Fibroblast of lung (primary cell): ENCODE data around the gene NSUN3. TPM values are rescaled to one million over a fixed set of nuclear protein-coding genes. Genes with fewer than 3 reads are reported as not detected.

Source experiments
- DNase-seq, 2 donors: peaks; one replicate each; pipeline versions ENCODE4 v3.0.0 to v3.0.0-alpha.2; 2010; ENCODE audit warnings: low read depth in 2 of 2
- H2AFZ ChIP-seq: 2 replicates; pipeline ENCODE4 v1.5.1; 2012; ENCODE audit warnings: low read length, control low read depth, inconsistent platforms
- H3K27ac ChIP-seq: 2 replicates; pipeline ENCODE4 v1.5.1; 2011; ENCODE audit warnings: low read length, control low read depth; ENCODE audit not compliant: insufficient read depth
- H3K27me3 ChIP-seq: 2 replicates; pipeline ENCODE4 v1.5.1; 2011; ENCODE audit warnings: mild to moderate bottlenecking, low read length; ENCODE audit not compliant: control insufficient read depth, insufficient read depth
- H3K36me3 ChIP-seq: 2 replicates; pipeline ENCODE4 v1.5.1; 2011; ENCODE audit warnings: low read length; ENCODE audit not compliant: control insufficient read depth, insufficient read depth
- H3K4me1 ChIP-seq: 2 replicates; pipeline ENCODE4 v1.5.1; 2011; ENCODE audit warnings: low read length; ENCODE audit not compliant: control insufficient read depth, insufficient read depth; ENCODE audit errors: extremely low read depth
- H3K4me2 ChIP-seq: 2 replicates; pipeline ENCODE4 v1.5.1; 2011; ENCODE audit warnings: low read length, control low read depth; ENCODE audit not compliant: insufficient read depth; ENCODE audit errors: extremely low read depth
- H3K4me3 ChIP-seq, 4 experiments: fragments of 200-600 bp in 1 of 4; sonication (generic) in 1 of 4; replicated peaks in 1 of 4; 2 replicates each; pipeline ENCODE4 v1.5.1; 2011 to 2016; ENCODE audit warnings: low read length in 4 of 4, low read depth in 3 of 4, mild to moderate bottlenecking in 3 of 4, control low read depth in 2 of 4, inconsistent platforms in 1 of 4, mixed read lengths in 1 of 4; ENCODE audit not compliant: insufficient read depth in 1 of 4; ENCODE audit errors: control extremely low read depth in 1 of 4
- H3K79me2 ChIP-seq: 2 replicates; pipeline ENCODE4 v1.5.1; 2012; ENCODE audit warnings: mild to moderate bottlenecking, low read length, inconsistent platforms; ENCODE audit not compliant: control insufficient read depth, insufficient read depth
- H3K9ac ChIP-seq: 2 replicates; pipeline ENCODE4 v1.5.1; 2011; ENCODE audit warnings: mild to moderate bottlenecking, low read length, control low read depth; ENCODE audit not compliant: insufficient read depth
- H3K9me3 ChIP-seq: 2 replicates; pipeline ENCODE4 v1.5.1; 2012; ENCODE audit warnings: low read depth, low read length; ENCODE audit not compliant: control insufficient read depth, insufficient read depth
- H4K20me1 ChIP-seq: 2 replicates; pipeline ENCODE4 v1.5.1; 2011; ENCODE audit warnings: low read length; ENCODE audit not compliant: control insufficient read depth, insufficient read depth; ENCODE audit errors: extremely low read depth
- EZH2 ChIP-seq: IDR thresholded peaks from 2 replicates; pipeline ENCODE4 v1.5.1; 2012; ENCODE audit warnings: low read length, control low read depth, mild to moderate bottlenecking; ENCODE audit errors: missing control alignments
- polyA plus RNA-seq, 2 donors: library from polyadenylated mRNA; depleted of rRNA in 1 of 2; stranded (reverse) in 1 of 2; unstranded in 1 of 2; fragments of >200 nt; gene quantifications; 2 replicates each; pipeline ENCODE4 v1.2.1, GENCODE V29; 2011 to 2012; ENCODE audit warnings: missing spikeins in 1 of 2
- total RNA-seq: library from RNA; depleted of rRNA; stranded (reverse); fragments of >200 nt; gene quantifications from 2 replicates; pipeline ENCODE4 v1.2.1, GENCODE V29; 2014
- TF ChIP-seq, protein P1 (sequence below), 2 donors: IDR thresholded peaks in 1 of 2; conservative IDR thresholded peaks in 1 of 2; 1 replicate in 1 of 2; 2 replicates in 1 of 2; pipeline ENCODE4 v1.5.1; 2011 to 2012; ENCODE audit warnings: low read length in 2 of 2, control low read depth in 1 of 2, inconsistent platforms in 1 of 2, low read depth in 1 of 2, mild to moderate bottlenecking in 1 of 2

NSUN3 gene
- total and polyA plus RNA-seq, 2 donors (not counting 1 experiment from before 2014, with no cell fraction given): 6.2 to 23.1 TPM

GRCh38 chr3:94114666-94115065 lies 51.8 kb downstream of the NSUN3 start:
- no peaks in the 10 kb centered on the region for H3K36me3 ChIP-seq
- no peaks in the 10 kb centered on the region for H4K20me1 ChIP-seq

DNA sequence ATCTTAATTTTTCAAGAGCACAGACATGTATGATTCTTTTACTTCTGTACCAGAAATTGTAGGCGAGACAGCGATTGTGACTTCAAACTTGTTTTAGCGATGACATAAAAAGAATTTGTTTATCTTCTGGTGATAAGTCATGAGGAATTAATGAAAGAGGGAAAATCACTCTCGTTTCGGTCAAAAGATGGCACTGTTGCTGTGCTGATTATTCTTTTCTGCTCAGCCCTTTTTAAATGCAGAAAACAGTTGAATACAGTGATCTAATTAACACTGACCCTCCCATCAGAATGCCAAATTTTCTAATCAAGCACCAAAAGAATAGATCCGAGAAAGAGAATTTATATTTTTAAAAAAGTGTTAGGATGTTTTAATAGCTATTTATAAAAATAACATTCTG lies 52.6 kb downstream of the NSUN3 start:
- Histone ChIP-seq H3K4me3 (no peak overlapping the region), H3K79me2 (no peaks in the 10 kb centered on the region), H3K27me3 (no peaks in the 10 kb centered on the region), H3K4me1 (no peaks in the 10 kb centered on the region), H3K27ac (no peak overlapping the region), H3K9ac (no peak overlapping the region), H3K4me2 (no peak overlapping the region), H2AFZ (no peak overlapping the region), H3K36me3 (no peaks in the 10 kb centered on the region), H4K20me1 (no peaks in the 10 kb centered on the region), H3K9me3 (no peaks in the 10 kb centered on the region)
- TF ChIP-seq EZH2: no peak
- TF ChIP-seq, protein P1, sequence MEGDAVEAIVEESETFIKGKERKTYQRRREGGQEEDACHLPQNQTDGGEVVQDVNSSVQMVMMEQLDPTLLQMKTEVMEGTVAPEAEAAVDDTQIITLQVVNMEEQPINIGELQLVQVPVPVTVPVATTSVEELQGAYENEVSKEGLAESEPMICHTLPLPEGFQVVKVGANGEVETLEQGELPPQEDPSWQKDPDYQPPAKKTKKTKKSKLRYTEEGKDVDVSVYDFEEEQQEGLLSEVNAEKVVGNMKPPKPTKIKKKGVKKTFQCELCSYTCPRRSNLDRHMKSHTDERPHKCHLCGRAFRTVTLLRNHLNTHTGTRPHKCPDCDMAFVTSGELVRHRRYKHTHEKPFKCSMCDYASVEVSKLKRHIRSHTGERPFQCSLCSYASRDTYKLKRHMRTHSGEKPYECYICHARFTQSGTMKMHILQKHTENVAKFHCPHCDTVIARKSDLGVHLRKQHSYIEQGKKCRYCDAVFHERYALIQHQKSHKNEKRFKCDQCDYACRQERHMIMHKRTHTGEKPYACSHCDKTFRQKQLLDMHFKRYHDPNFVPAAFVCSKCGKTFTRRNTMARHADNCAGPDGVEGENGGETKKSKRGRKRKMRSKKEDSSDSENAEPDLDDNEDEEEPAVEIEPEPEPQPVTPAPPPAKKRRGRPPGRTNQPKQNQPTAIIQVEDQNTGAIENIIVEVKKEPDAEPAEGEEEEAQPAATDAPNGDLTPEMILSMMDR (conservative IDR thresholded peaks at IDR 0.05 in 1 of 2, IDR thresholded peaks at IDR 0.05 in 1 of 2; ENCODE audit: low read depth in 1 of 2, low read length in 2 of 2): peak; percentile 41 to 44
- peak; percentile 41 to 45 for DNase-seq

More at GRCh38 chr3:94114666-94115065, 51.8 kb downstream of the NSUN3 start:
- Histone ChIP-seq H3K9ac (no peak overlapping the region), H3K4me1 (no peaks in the 10 kb centered on the region), H3K79me2 (no peaks in the 10 kb centered on the region), H3K9me3 (no peaks in the 10 kb centered on the region), H3K27ac (no peak overlapping the region), H3K4me2 (no peak overlapping the region), H3K27me3 (no peaks in the 10 kb centered on the region), H2AFZ (no peak overlapping the region), H3K4me3 (no peak overlapping the region)
- no peak for DNase-seq
- TF ChIP-seq, protein P1 (conservative IDR thresholded peaks at IDR 0.05 in 1 of 2, IDR thresholded peaks at IDR 0.05 in 1 of 2; ENCODE audit: low read depth in 1 of 2, low read length in 2 of 2): no peak
- no peak for TF ChIP-seq EZH2

GRCh38 chr3:94117729-94118128 lies 54.9 kb downstream of the NSUN3 start:
- no peak overlapping the region for H3K4me3 ChIP-seq
- no peaks in the 10 kb centered on the region for H3K79me2 ChIP-seq
- no peak overlapping the region for H3K4me2 ChIP-seq
- H3K27ac ChIP-seq: no peak overlapping the region
- no peak for DNase-seq
- H3K9ac ChIP-seq: no peak overlapping the region
- H3K27me3 ChIP-seq: no peaks in the 10 kb centered on the region
- no peaks in the 10 kb centered on the region for H4K20me1 ChIP-seq
- H3K4me1 ChIP-seq: no peaks in the 10 kb centered on the region
- no peaks in the 10 kb centered on the region for H3K9me3 ChIP-seq
- no peak overlapping the region for H2AFZ ChIP-seq
- TF ChIP-seq, protein P1 (conservative IDR thresholded peaks at IDR 0.05 in 1 of 2, IDR thresholded peaks at IDR 0.05 in 1 of 2; ENCODE audit: low read depth in 1 of 2, low read length in 2 of 2): no peak
- TF ChIP-seq EZH2: no peak
- no peaks in the 10 kb centered on the region for H3K36me3 ChIP-seq
